ENCODE results near the gene ITFG2.
A peak's percentile ranks its signal among the peaks of the same experiment; 100 is the strongest.

ITFG2 gene

DNA sequence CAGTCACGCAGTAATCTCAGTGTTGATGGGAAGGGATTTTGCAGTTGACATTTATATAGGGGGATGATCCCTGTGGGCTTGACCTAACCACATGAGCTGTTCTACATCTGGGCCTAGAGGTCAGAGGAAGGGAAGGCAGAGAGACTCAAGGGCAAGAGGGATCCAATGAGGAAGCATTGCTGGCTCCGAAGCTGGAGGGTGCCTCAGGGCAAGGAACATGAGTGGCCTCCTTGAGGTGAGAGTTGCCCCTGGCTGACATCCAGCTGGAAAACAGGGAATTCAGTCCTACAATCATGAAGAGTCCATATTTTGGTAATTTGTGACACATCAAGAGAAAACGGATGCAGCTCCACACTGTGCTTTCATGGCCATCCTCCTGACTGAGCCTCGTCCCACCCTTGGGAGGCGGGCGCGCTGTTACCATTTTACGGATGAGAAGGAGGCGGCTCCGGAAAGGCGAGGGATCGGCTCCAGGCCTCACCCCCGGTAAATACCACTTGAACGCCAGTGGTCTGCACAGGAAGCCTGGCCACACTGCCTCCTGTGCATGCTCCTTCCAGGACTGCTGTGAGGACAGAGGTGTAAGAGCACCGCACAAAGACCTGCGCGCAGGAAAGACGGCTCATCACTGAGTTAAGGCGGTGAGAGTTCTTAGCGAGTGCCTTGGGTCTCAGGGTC is 36.2 kb upstream of the ITFG2 start:
- H3K9me3 ChIP-seq (ENCODE audit: control insufficient read depth, insufficient read depth, low read depth, low read length) = no peaks in the 10 kb centered on the region
- H3K27ac ChIP-seq (ENCODE audit: low read depth, low read length) = no peak overlapping the region
- H3K4me1 ChIP-seq (ENCODE audit: control insufficient read depth, insufficient read depth, low read length) = peaks cover 7% of the 10 kb centered on the region; the same call in 1 of the 2 replicates
- no peaks in the 10 kb centered on the region for H3K36me3 ChIP-seq (ENCODE audit: control insufficient read depth, insufficient read depth, low read length)
- no peak overlapping the region for H3K4me3 ChIP-seq (ENCODE audit: low read depth, low read length)
- H3K9ac ChIP-seq (ENCODE audit: low read length) = no peak overlapping the region
- no peaks in the 10 kb centered on the region; the same call in 1 of the 2 replicates for H3K27me3 ChIP-seq (ENCODE audit: control insufficient read depth, insufficient read depth, low read length)

DNA sequence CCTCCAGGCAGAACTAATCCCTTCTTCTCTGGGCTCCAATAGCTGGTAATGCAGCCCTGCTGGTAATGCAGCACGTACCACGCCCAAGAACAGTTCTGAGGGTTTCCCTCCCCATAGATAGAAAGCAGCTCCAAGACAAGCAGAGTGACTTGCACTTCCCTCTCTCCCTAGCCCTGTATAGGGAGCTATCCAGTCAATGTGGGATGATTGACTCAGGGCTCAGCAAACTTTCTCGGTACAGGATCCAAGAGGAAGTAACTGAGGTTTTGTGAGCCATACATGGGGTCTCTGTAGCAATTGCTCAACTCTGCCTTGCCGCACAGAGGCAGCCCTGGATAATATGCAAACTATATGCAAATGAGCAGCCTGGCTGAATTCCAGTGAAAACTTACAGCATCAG is 33.2 kb upstream of the ITFG2 start:
- no peak overlapping the region for H3K9ac ChIP-seq (ENCODE audit: low read length)
- no peaks in the 10 kb centered on the region for H3K9me3 ChIP-seq (ENCODE audit: control insufficient read depth, insufficient read depth, low read depth, low read length)
- no peak overlapping the region for H3K27ac ChIP-seq (ENCODE audit: low read depth, low read length)
- no peaks in the 10 kb centered on the region for H3K36me3 ChIP-seq (ENCODE audit: control insufficient read depth, insufficient read depth, low read length)
- peaks cover 15% of the 10 kb centered on the region; the same call in 1 of the 2 replicates for H3K27me3 ChIP-seq (ENCODE audit: control insufficient read depth, insufficient read depth, low read length)
- peaks cover 7% of the 10 kb centered on the region for H3K4me1 ChIP-seq (ENCODE audit: control insufficient read depth, insufficient read depth, low read length)
- no peak overlapping the region for H3K4me3 ChIP-seq (ENCODE audit: low read depth, low read length)

DNA sequence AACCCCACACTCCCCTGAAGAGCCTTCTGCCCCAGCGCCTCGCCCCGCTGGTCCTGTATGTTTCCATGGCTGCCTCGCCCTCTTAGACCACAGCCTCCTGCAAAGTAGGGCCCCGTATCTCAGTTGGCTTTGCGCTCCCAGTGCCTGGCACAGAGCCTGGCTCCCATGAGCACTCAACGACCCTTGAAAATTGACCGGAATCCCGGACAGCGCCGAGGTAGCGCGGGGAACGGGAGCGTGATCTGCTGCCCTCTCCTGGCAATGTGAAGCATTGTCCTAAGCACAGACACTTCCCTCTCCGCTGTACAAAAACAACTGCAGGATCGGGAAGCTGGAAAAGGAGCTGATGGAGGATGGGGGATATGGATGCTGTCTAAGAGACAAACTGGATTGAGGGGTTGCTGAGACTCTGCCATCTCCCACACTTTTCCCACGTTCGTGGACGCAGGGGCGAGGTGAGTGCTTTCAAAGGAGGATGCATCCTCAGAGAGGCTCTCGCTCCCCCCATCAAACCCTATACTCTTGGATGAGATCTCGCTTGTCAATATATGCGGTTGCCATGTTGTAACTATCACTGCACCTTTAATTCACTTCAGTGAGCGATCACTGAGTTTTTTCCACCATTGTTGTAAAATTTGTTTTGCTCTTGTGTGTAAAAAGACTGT is 28.4 kb upstream of the ITFG2 start:
- Histone ChIP-seq H3K4me3 (ENCODE audit: low read depth, low read length) (no peak overlapping the region), H3K9me3 (ENCODE audit: control insufficient read depth, insufficient read depth, low read depth, low read length) (no peaks in the 10 kb centered on the region), H3K36me3 (ENCODE audit: control insufficient read depth, insufficient read depth, low read length) (no peaks in the 10 kb centered on the region), H3K27ac (ENCODE audit: low read depth, low read length) (no peak overlapping the region), H3K4me1 (ENCODE audit: control insufficient read depth, insufficient read depth, low read length) (peaks cover 3% of the 10 kb centered on the region), H3K9ac (ENCODE audit: low read length) (no peak overlapping the region), H3K27me3 (ENCODE audit: control insufficient read depth, insufficient read depth, low read length) (peaks cover 36% of the 10 kb centered on the region)

DNA sequence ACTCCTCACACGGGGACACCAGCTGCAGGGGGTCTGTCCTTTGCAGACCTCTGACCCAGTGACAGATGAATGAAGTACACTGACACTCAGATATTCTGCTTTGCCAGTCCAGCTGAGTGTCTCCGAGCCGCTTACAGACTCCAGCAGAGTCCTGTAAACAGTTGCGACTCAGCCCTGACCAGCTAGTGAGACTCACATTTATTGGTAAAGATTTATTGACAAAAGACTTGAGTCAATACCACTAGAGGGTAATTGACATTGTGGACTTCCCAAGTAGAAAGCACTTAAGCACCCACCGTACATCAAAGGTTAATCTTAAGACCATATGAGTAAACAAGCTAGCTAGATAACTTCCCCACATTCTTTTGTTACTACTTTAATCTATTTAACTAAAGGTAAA is 27.5 kb upstream of the ITFG2 start:
- Histone ChIP-seq H3K27ac (ENCODE audit: low read depth, low read length) (no peak overlapping the region), H3K4me3 (ENCODE audit: low read depth, low read length) (no peak overlapping the region), H3K9me3 (ENCODE audit: control insufficient read depth, insufficient read depth, low read depth, low read length) (no peaks in the 10 kb centered on the region), H3K9ac (ENCODE audit: low read length) (no peak overlapping the region), H3K27me3 (ENCODE audit: control insufficient read depth, insufficient read depth, low read length) (peaks cover 40% of the 10 kb centered on the region), H3K36me3 (ENCODE audit: control insufficient read depth, insufficient read depth, low read length) (no peaks in the 10 kb centered on the region), H3K4me1 (ENCODE audit: control insufficient read depth, insufficient read depth, low read length) (no peaks in the 10 kb centered on the region; the same call in 1 of the 2 replicates)

GRCh38 chr12:2791089-2791488 is 21.4 kb upstream of the ITFG2 start:
- Histone ChIP-seq H3K36me3 (ENCODE audit: control insufficient read depth, insufficient read depth, low read length) (0 out of 2 replicates have a peak, but pooled peaks cover under 1% of the 10 kb centered on the region), H3K4me3 (ENCODE audit: low read depth, low read length) (no peak overlapping the region), H3K27me3 (ENCODE audit: control insufficient read depth, insufficient read depth, low read length) (peaks cover 27% of the 10 kb centered on the region), H3K9me3 (ENCODE audit: control insufficient read depth, insufficient read depth, low read depth, low read length) (no peaks in the 10 kb centered on the region), H3K27ac (ENCODE audit: low read depth, low read length) (no peak overlapping the region), H3K4me1 (ENCODE audit: control insufficient read depth, insufficient read depth, low read length) (peaks cover 4% of the 10 kb centered on the region; the same call in 1 of the 2 replicates), H3K9ac (ENCODE audit: low read length) (no peak overlapping the region)

DNA sequence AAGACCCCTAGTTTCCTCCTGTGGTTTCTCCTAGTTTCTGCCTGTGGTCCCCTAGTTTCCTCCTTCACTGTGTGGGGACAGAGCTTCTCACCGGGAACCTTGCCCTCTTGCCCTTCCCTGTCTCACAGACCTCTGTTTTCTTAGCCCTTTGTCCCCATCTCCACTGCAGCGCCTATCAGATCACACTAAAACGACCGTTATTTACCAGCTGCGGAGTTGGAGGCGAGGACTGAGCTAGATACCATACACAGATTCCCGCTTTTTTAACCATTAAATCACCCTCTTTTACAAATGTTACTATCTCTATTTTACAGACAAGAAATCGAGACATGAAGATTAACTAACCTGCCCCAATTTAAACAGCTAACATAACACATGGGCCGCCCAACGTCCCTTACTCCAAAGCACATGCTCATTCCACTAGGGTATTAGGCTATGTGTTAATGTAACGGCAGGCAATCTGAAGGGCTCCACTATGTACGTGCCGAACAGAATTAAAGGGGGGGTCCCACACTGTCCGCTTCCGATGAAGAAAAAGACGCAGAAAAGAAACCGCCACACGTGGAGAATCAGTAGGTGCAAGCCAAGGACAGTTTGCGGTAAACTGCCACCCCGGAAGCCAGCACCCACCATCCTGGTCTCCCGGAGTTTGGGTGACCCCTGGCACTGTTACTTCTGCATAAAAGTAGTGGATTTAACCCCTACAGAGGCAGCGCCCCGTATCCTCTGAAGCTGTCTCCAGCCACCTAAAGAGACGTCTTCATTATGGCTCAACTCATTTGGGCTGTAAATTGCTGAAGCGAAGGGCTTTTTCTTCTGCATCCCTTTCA is 19.6 kb upstream of the ITFG2 start:
- Histone ChIP-seq H3K4me1 (ENCODE audit: control insufficient read depth, insufficient read depth, low read length) (peaks cover 8% of the 10 kb centered on the region; the same call in 1 of the 2 replicates), H3K36me3 (ENCODE audit: control insufficient read depth, insufficient read depth, low read length) (peaks cover 18% of the 10 kb centered on the region), H3K9me3 (ENCODE audit: control insufficient read depth, insufficient read depth, low read depth, low read length) (no peaks in the 10 kb centered on the region), H3K9ac (ENCODE audit: low read length) (no peak overlapping the region), H3K4me3 (ENCODE audit: low read depth, low read length) (no peak overlapping the region), H3K27me3 (ENCODE audit: control insufficient read depth, insufficient read depth, low read length) (peaks cover 27% of the 10 kb centered on the region), H3K27ac (ENCODE audit: low read depth, low read length) (no peak overlapping the region)

GRCh38 chr12:2793561-2793960 is 18.9 kb upstream of the ITFG2 start:
- H3K4me1 ChIP-seq (ENCODE audit: control insufficient read depth, insufficient read depth, low read length) = peaks cover 8% of the 10 kb centered on the region; the same call in 1 of the 2 replicates
- peak overlapping the region; percentile 77 for H3K4me3 ChIP-seq (ENCODE audit: low read depth, low read length)
- H3K27me3 ChIP-seq (ENCODE audit: control insufficient read depth, insufficient read depth, low read length) = peaks cover 21% of the 10 kb centered on the region
- no peaks in the 10 kb centered on the region for H3K9me3 ChIP-seq (ENCODE audit: control insufficient read depth, insufficient read depth, low read depth, low read length)
- H3K27ac ChIP-seq (ENCODE audit: low read depth, low read length) = no peak overlapping the region
- H3K9ac ChIP-seq (ENCODE audit: low read length) = no peak overlapping the region
- H3K36me3 ChIP-seq (ENCODE audit: control insufficient read depth, insufficient read depth, low read length) = peaks cover 25% of the 10 kb centered on the region

DNA sequence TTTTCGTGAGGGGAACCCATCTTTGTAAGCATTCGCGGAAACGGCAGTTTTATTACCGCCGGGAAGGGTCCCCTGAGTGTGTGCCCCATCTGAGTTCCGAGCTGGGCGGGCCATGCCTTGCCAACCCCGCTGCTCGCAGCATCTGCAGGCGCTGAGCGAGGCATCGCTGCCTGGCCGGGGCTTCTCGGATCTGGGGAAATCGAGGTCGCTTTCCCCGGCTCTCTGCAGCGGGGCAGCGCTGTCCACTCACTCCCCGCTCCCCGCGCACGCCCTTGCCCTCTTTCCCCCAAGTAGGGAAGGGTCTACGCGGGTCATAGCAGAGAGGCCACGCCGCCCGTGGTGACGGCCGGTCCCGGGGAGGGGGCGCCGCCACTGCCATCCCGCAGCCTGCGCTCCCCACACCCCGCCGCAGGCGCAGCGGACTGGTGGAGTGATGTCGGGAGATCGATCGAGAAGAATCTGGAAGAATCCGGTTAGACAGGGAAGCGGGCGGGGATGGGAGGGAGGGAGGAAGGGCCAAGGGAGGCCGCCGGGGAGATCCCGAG is 18.2 kb upstream of the ITFG2 start:
- Histone ChIP-seq H3K27ac (ENCODE audit: low read depth, low read length) (no peak overlapping the region), H3K4me1 (ENCODE audit: control insufficient read depth, insufficient read depth, low read length) (peaks cover 8% of the 10 kb centered on the region; the same call in 1 of the 2 replicates), H3K4me3 (ENCODE audit: low read depth, low read length) (peak overlapping the region; percentile 77), H3K36me3 (ENCODE audit: control insufficient read depth, insufficient read depth, low read length) (peaks cover 32% of the 10 kb centered on the region), H3K27me3 (ENCODE audit: control insufficient read depth, insufficient read depth, low read length) (peaks cover 18% of the 10 kb centered on the region), H3K9ac (ENCODE audit: low read length) (peak overlapping the region; percentile 59), H3K9me3 (ENCODE audit: control insufficient read depth, insufficient read depth, low read depth, low read length) (no peaks in the 10 kb centered on the region)

DNA sequence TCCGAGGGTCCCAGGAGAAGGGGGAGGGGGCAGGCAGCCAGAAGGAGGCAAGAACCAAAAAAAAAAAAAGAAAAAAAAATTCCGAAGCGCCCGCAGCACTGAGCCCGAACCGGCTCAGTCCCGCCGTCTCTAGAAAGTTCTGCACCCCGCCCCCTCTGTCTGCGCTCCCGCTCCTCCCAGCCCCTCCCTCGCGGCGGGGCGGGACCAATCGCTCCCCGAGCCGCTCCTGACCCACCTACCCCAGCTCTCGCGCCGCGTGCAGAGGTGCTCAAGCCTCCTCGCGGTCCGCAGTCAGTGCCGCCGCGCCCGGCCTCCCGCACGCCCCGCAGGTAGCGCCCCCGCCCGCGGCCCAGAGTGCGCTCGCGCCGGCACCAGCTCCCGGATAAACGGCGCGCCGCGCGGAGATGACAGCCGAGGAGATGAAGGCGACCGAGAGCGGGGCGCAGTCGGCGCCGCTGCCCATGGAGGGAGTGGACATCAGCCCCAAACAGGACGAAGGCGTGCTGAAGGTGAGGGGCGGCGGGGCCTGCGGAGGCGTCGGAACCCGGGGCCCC is 17.7 kb upstream of the ITFG2 start, which contains the start of gene FKBP4:
Gene FKBP4, plus strand, starts transcription at position 235 of the 554 bp plus-strand sequence. Its CDS starts 170 bp downstream, at position 405.
- peaks cover 8% of the 10 kb centered on the region; the same call in 1 of the 2 replicates for H3K4me1 ChIP-seq (ENCODE audit: control insufficient read depth, insufficient read depth, low read length)
- no peak within 1 kb of the TSS for H3K27ac ChIP-seq (ENCODE audit: low read depth, low read length)
- H3K4me3 ChIP-seq (ENCODE audit: low read depth, low read length) = peak within 1 kb of the TSS; percentile 77
- H3K27me3 ChIP-seq (ENCODE audit: control insufficient read depth, insufficient read depth, low read length) = peaks cover 16% of the 10 kb centered on the region
- peak within 1 kb of the TSS; percentile 69 for H3K9ac ChIP-seq (ENCODE audit: low read length)
- H3K36me3 ChIP-seq (ENCODE audit: control insufficient read depth, insufficient read depth, low read length) = peaks cover 38% of the 10 kb centered on the region
- no peaks in the 10 kb centered on the region for H3K9me3 ChIP-seq (ENCODE audit: control insufficient read depth, insufficient read depth, low read depth, low read length)

Data from HUES6 (cell line).